ENCODE data around the gene MBNL2.

Gene MBNL2

GRCh38 chr13:97282705-97283104 lies 60.6 kb downstream of the MBNL2 start:
- Histone ChIP-seq H3K4me3 (ENCODE audit: low read length) (no peak overlapping the region), H3K4me1 (ENCODE audit: control insufficient read depth, insufficient read depth, low read length) (no peaks in the 10 kb centered on the region)
- WGBS (ENCODE audit: insufficient coverage, insufficient read length), result no CpG with 5 or more reads among the region's 4 CpGs

GRCh38 chr13:97283888-97284287 lies 61.8 kb downstream of the MBNL2 start:
- Histone ChIP-seq H3K27ac (ENCODE audit: low read length) (no peak overlapping the region), H3K9me3 (ENCODE audit: control insufficient read depth, insufficient read depth, low read length) (no peaks in the 10 kb centered on the region), H3K36me3 (ENCODE audit: control insufficient read depth, insufficient read depth, low read length) (no peaks in the 10 kb centered on the region), H3K4me1 (ENCODE audit: control insufficient read depth, insufficient read depth, low read length) (no peaks in the 10 kb centered on the region), H3K27me3 (ENCODE audit: control insufficient read depth, insufficient read depth, low read length) (no peaks in the 10 kb centered on the region), H3K4me3 (ENCODE audit: low read length) (no peak overlapping the region)
- WGBS (ENCODE audit: insufficient coverage, insufficient read length), result no CpG with 5 or more reads among the region's 2 CpGs
- DNase-seq (ENCODE audit: low read depth, low spot score), result no peak

More at GRCh38 chr13:97282705-97283104, 60.6 kb downstream of the MBNL2 start:
- no peaks in the 10 kb centered on the region for H3K9me3 ChIP-seq (ENCODE audit: control insufficient read depth, insufficient read depth, low read length)
- H3K27ac ChIP-seq (ENCODE audit: low read length), result no peak overlapping the region
- H3K27me3 ChIP-seq (ENCODE audit: control insufficient read depth, insufficient read depth, low read length), result no peaks in the 10 kb centered on the region
- no peak for DNase-seq (ENCODE audit: low read depth, low spot score)
- no peaks in the 10 kb centered on the region for H3K36me3 ChIP-seq (ENCODE audit: control insufficient read depth, insufficient read depth, low read length)

GRCh38 chr13:97284558-97284957 lies 62.4 kb downstream of the MBNL2 start:
- no CpG with 5 or more reads among the region's 3 CpGs for WGBS (ENCODE audit: insufficient coverage, insufficient read length)
- no peaks in the 10 kb centered on the region for H3K4me1 ChIP-seq (ENCODE audit: control insufficient read depth, insufficient read depth, low read length)
- H3K27me3 ChIP-seq (ENCODE audit: control insufficient read depth, insufficient read depth, low read length), result no peaks in the 10 kb centered on the region
- no peak for DNase-seq (ENCODE audit: low read depth, low spot score)
- H3K9me3 ChIP-seq (ENCODE audit: control insufficient read depth, insufficient read depth, low read length), result no peaks in the 10 kb centered on the region
- H3K36me3 ChIP-seq (ENCODE audit: control insufficient read depth, insufficient read depth, low read length), result no peaks in the 10 kb centered on the region
- no peak overlapping the region for H3K4me3 ChIP-seq (ENCODE audit: low read length)
- no peak overlapping the region for H3K27ac ChIP-seq (ENCODE audit: low read length)

DNA sequence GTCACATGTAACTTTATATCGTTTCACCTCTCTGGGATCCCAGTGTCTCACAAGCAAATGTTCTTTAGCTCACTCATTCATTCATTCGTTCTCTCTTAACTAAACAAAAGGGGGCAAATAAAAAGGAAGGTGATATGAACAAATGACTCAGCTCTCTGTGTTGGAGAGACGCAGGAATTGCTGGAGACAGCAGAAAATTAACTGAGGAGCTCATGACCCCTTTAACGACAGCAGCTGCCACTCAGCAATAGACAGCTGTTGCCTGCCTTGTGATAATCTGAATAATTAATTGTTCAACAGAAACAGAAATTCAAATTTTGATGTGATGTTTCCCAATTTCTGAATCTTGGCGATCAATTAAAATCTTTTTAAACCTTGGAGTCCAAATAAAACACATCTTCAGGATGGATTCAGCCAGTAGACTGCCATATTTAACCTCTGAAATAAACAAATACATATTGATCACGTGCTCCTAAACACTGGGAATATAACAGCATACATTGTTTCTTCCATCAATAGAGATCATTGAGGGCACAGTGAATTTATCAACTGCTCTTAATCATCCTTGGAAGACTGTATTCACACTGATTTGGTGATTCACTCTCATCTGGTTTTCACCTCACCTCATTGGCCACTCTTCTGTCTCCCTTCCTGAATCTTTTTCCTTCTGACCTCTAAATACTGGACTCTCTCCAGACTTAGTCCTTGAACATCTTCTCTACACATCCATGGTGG lies 63.3 kb downstream of the MBNL2 start:
- no peak overlapping the region for H3K27ac ChIP-seq (ENCODE audit: low read length)
- no CpG with 5 or more reads among the region's 6 CpGs for WGBS (ENCODE audit: insufficient coverage, insufficient read length)
- no peaks in the 10 kb centered on the region for H3K36me3 ChIP-seq (ENCODE audit: control insufficient read depth, insufficient read depth, low read length)
- H3K27me3 ChIP-seq (ENCODE audit: control insufficient read depth, insufficient read depth, low read length), result no peaks in the 10 kb centered on the region
- H3K4me3 ChIP-seq (ENCODE audit: low read length), result no peak overlapping the region
- H3K4me1 ChIP-seq (ENCODE audit: control insufficient read depth, insufficient read depth, low read length), result no peaks in the 10 kb centered on the region
- no peaks in the 10 kb centered on the region for H3K9me3 ChIP-seq (ENCODE audit: control insufficient read depth, insufficient read depth, low read length)
- DNase-seq (ENCODE audit: low read depth, low spot score), result no peak

DNA sequence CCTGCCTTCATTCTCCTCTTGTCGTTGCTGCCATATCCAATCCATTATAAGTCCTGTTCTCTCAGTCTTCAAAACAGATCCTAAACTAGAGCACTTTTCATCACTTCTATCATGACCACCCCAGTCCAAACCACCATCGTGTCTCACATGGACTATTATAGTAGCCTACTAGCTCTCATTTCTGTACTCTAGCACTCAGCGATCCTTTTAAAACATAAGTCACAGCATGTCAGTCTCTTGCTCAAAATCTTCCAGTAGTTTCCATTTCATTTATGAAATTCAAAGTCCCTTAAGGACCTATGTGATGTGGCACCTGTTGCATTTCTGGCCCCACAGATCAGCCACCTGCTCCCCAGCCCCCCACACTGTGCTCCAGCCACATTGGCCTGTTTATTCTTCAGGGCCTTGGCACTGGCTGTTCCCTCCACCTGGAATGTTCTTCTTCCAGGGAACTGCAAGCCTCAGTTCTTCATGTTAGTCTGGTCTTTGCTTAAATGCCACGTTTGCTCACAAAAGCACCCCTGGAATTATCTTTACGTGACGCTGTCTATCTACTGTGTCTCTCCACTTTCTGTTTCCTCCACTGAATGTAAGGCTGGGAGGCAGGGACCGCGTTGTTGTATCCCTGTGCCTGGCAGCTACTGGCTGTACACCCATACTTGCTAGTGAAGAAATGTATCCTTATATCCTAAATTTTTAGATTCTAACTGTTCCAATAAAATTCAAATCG lies 64.3 kb downstream of the MBNL2 start:
- Histone ChIP-seq H3K9me3 (ENCODE audit: control insufficient read depth, insufficient read depth, low read length) (no peaks in the 10 kb centered on the region), H3K27me3 (ENCODE audit: control insufficient read depth, insufficient read depth, low read length) (no peaks in the 10 kb centered on the region), H3K4me1 (ENCODE audit: control insufficient read depth, insufficient read depth, low read length) (no peaks in the 10 kb centered on the region), H3K36me3 (ENCODE audit: control insufficient read depth, insufficient read depth, low read length) (no peaks in the 10 kb centered on the region), H3K27ac (ENCODE audit: low read length) (no peak overlapping the region), H3K4me3 (ENCODE audit: low read length) (no peak overlapping the region)
- DNase-seq (ENCODE audit: low read depth, low spot score), result no peak
- WGBS (ENCODE audit: insufficient coverage, insufficient read length), result no CpG with 5 or more reads among the region's 9 CpGs

GRCh38 chr13:97287047-97287383 lies 64.9 kb downstream of the MBNL2 start:
- Histone ChIP-seq H3K27me3 (ENCODE audit: control insufficient read depth, insufficient read depth, low read length) (no peaks in the 10 kb centered on the region), H3K4me1 (ENCODE audit: control insufficient read depth, insufficient read depth, low read length) (no peaks in the 10 kb centered on the region), H3K4me3 (ENCODE audit: low read length) (no peak overlapping the region), H3K9me3 (ENCODE audit: control insufficient read depth, insufficient read depth, low read length) (no peaks in the 10 kb centered on the region), H3K36me3 (ENCODE audit: control insufficient read depth, insufficient read depth, low read length) (no peaks in the 10 kb centered on the region), H3K27ac (ENCODE audit: low read length) (no peak overlapping the region)
- DNase-seq (ENCODE audit: low read depth, low spot score), result no peak
- WGBS (ENCODE audit: insufficient coverage, insufficient read length), result no CpG with 5 or more reads among the region's 5 CpGs

- no peak for DNase-seq (ENCODE audit: low read depth, low spot score)
- no CpG with 5 or more reads among the region's 2 CpGs for WGBS (ENCODE audit: insufficient coverage, insufficient read length)
- no peak overlapping the region for H3K4me3 ChIP-seq (ENCODE audit: low read length)
- no peaks in the 10 kb centered on the region for H3K4me1 ChIP-seq (ENCODE audit: control insufficient read depth, insufficient read depth, low read length)
- no peaks in the 10 kb centered on the region for H3K27me3 ChIP-seq (ENCODE audit: control insufficient read depth, insufficient read depth, low read length)
- H3K27ac ChIP-seq (ENCODE audit: low read length), result no peak overlapping the region
- no peaks in the 10 kb centered on the region for H3K9me3 ChIP-seq (ENCODE audit: control insufficient read depth, insufficient read depth, low read length)
- no peaks in the 10 kb centered on the region for H3K36me3 ChIP-seq (ENCODE audit: control insufficient read depth, insufficient read depth, low read length)
Observed at GRCh38 chr13:97288486-97288900, 66.4 kb downstream of the MBNL2 start.

DNA sequence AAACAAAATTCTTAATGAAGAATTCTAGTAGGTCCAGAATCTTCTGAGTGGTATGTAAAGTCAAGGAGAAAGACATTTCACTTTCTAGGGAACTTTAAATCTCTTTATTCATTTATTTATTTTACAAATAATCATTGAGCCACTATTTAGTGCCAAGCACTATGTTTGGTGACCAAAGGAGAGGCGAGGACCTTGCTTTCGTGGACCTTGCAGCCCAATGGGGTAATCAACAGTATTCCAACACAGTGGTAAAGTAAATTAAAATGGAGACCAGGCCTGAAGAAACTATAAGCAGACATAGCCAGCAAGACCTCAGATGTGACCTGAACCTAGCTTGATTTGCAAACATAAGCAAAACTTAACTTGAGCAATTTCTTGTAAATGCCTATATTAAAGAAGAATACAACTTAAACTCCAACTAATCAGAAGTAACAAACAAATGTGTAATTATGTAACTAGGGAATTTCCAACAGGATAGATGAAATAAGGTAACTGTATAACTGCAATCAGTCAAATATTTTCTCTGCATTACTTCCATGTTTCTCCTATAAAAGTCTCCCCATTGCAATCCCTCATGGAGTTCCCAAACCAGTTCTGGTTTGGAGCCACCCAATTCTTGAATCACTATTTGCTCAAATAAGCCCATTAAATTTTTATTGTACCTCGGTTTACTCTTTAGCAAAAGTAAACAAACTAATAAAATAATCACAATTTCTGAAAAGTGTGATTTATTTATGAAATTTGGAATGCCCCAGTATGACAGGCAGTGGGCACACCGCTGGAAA lies 67.6 kb downstream of the MBNL2 start:
- DNase-seq (ENCODE audit: low read depth, low spot score), result no peak
- no peaks in the 10 kb centered on the region for H3K27me3 ChIP-seq (ENCODE audit: control insufficient read depth, insufficient read depth, low read length)
- H3K27ac ChIP-seq (ENCODE audit: low read length), result no peak overlapping the region
- no CpG with 5 or more reads among the region's 4 CpGs for WGBS (ENCODE audit: insufficient coverage, insufficient read length)
- H3K4me3 ChIP-seq (ENCODE audit: low read length), result no peak overlapping the region
- H3K9me3 ChIP-seq (ENCODE audit: control insufficient read depth, insufficient read depth, low read length), result no peaks in the 10 kb centered on the region
- no peaks in the 10 kb centered on the region for H3K36me3 ChIP-seq (ENCODE audit: control insufficient read depth, insufficient read depth, low read length)
- no peaks in the 10 kb centered on the region for H3K4me1 ChIP-seq (ENCODE audit: control insufficient read depth, insufficient read depth, low read length)

- H3K27ac ChIP-seq (ENCODE audit: low read length), result no peak overlapping the region
- WGBS (ENCODE audit: insufficient coverage, insufficient read length), result no CpG with 5 or more reads among the region's 5 CpGs
- no peaks in the 10 kb centered on the region for H3K4me1 ChIP-seq (ENCODE audit: control insufficient read depth, insufficient read depth, low read length)
- H3K9me3 ChIP-seq (ENCODE audit: control insufficient read depth, insufficient read depth, low read length), result no peaks in the 10 kb centered on the region
- DNase-seq (ENCODE audit: low read depth, low spot score), result no peak
- no peak overlapping the region for H3K4me3 ChIP-seq (ENCODE audit: low read length)
- H3K36me3 ChIP-seq (ENCODE audit: control insufficient read depth, insufficient read depth, low read length), result no peaks in the 10 kb centered on the region
- H3K27me3 ChIP-seq (ENCODE audit: control insufficient read depth, insufficient read depth, low read length), result no peaks in the 10 kb centered on the region
Observed at GRCh38 chr13:97295283-97296182, 73.4 kb downstream of the MBNL2 start.

GRCh38 chr13:97296740-97297139 lies 74.6 kb downstream of the MBNL2 start:
- no peak for DNase-seq (ENCODE audit: low read depth, low spot score)
- Histone ChIP-seq H3K4me3 (ENCODE audit: low read length) (no peak overlapping the region), H3K27ac (ENCODE audit: low read length) (no peak overlapping the region), H3K4me1 (ENCODE audit: control insufficient read depth, insufficient read depth, low read length) (no peaks in the 10 kb centered on the region), H3K27me3 (ENCODE audit: control insufficient read depth, insufficient read depth, low read length) (no peaks in the 10 kb centered on the region), H3K9me3 (ENCODE audit: control insufficient read depth, insufficient read depth, low read length) (no peaks in the 10 kb centered on the region), H3K36me3 (ENCODE audit: control insufficient read depth, insufficient read depth, low read length) (no peaks in the 10 kb centered on the region)

All from iPS DF 6.9 (cell line).